ENCODE measurements around the gene SHC4. TPM values are rescaled to one million over a fixed set of nuclear protein-coding genes. Genes with fewer than 3 reads are reported as not detected.

Gene SHC4
- total and polyA plus RNA-seq, 9 of the 15 experiments (the other 6 are each of a cell fraction or from before 2014, with no cell fraction given) = 0.43 to 1.2 (median 0.67) TPM

DNA sequence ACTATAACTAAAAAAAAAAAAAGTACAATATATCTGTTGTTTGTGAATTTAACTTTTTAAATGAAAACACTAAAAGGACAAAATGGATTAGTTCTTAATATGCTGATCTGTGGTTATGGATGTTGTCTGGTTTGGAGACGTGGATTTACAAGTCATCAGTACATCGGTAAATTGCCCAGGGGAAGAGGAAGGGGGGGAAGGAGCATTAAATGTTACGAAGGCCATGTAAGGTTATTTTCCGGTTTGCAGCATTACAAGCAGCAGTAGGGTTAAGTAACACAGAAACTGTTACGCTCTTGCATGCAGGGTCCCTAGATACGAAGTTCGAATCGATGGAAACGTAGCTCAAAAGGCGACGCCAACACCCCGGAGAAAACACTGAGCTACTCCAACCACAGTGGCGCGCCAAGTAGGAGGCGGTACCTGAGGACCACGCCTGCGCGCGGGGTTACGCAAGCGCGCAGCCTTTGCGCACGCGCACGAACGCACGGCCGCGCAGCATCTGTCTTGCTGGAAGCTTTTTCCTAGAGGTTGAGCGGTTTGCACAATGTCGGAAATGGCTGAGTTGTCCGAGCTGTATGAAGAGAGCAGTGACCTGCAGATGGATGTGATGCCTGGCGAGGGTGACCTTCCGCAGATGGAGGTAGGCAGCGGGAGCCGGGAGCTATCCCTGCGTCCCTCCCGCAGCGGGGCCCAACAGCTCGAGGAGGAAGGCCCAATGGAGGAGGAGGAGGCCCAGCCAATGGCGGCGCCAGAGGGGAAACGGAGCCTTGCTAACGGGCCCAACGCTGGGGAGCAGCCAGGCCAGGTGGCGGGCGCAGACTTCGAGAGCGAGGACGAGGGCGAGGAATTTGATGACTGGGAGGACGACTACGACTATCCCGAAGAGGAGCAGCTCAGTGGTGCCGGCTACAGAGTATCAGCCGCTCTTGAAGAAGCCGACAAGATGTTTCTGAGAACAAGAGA lies 85.8 kb downstream of the SHC4 start, which contains the start of gene EID1 (continued):
- peak; percentile 74 for TF ChIP-seq JUND (IDR thresholded peaks at IDR 0.05; ENCODE audit: borderline replicate concordance, low read depth, low read length)
- TF ChIP-seq JUND (tag; IDR thresholded peaks at IDR 0.05; ENCODE audit: borderline replicate concordance, low read depth, low read length) = no peak; the same call in 2 of the 3 replicates
- TF ChIP-seq MAFF (IDR thresholded peaks at IDR 0.05; ENCODE audit: low read length) = no peak
- TF ChIP-seq KAT8 (IDR thresholded peaks at IDR 0.05; ENCODE audit: low read depth) = 0 out of 2 replicates have a peak, but pooled peaks have one; percentile 25
- TF ChIP-seq MEF2A (IDR thresholded peaks at IDR 0.05; ENCODE audit: control insufficient read depth, low read depth, low read length) = no peak
- 0 out of 2 replicates have a peak, but pooled peaks have one; percentile 17 for TF ChIP-seq ZBTB17 (CRISPR knock-in tag; IDR thresholded peaks at IDR 0.05)
- TF ChIP-seq HNRNPLL (IDR thresholded peaks at IDR 0.05; ENCODE audit: low read depth, low read length, poor library complexity, severe bottlenecking) = peak; percentile 90
- TF ChIP-seq MEIS2 (IDR thresholded peaks at IDR 0.05; ENCODE audit: partially characterized antibody) = peak; percentile 96
- TF ChIP-seq RUNX1 (IDR thresholded peaks at IDR 0.05; ENCODE audit: low read depth) = no peak
- TF ChIP-seq ZNF140 (CRISPR knock-in tag; IDR thresholded peaks at IDR 0.05) = no peak
- TF ChIP-seq, protein P1, sequence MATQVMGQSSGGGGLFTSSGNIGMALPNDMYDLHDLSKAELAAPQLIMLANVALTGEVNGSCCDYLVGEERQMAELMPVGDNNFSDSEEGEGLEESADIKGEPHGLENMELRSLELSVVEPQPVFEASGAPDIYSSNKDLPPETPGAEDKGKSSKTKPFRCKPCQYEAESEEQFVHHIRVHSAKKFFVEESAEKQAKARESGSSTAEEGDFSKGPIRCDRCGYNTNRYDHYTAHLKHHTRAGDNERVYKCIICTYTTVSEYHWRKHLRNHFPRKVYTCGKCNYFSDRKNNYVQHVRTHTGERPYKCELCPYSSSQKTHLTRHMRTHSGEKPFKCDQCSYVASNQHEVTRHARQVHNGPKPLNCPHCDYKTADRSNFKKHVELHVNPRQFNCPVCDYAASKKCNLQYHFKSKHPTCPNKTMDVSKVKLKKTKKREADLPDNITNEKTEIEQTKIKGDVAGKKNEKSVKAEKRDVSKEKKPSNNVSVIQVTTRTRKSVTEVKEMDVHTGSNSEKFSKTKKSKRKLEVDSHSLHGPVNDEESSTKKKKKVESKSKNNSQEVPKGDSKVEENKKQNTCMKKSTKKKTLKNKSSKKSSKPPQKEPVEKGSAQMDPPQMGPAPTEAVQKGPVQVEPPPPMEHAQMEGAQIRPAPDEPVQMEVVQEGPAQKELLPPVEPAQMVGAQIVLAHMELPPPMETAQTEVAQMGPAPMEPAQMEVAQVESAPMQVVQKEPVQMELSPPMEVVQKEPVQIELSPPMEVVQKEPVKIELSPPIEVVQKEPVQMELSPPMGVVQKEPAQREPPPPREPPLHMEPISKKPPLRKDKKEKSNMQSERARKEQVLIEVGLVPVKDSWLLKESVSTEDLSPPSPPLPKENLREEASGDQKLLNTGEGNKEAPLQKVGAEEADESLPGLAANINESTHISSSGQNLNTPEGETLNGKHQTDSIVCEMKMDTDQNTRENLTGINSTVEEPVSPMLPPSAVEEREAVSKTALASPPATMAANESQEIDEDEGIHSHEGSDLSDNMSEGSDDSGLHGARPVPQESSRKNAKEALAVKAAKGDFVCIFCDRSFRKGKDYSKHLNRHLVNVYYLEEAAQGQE (IDR thresholded peaks at IDR 0.05; ENCODE audit: borderline replicate concordance) = 0 out of 2 replicates have a peak, but pooled peaks have one; percentile 4
- TF ChIP-seq, protein P1 (CRISPR knock-in tag; IDR thresholded peaks at IDR 0.05; ENCODE audit: low read depth) = no peak
- TF ChIP-seq ESRRA (IDR thresholded peaks at IDR 0.05; ENCODE audit: borderline replicate concordance, low read depth) = peak; percentile 37; the same call in 1 of the 2 replicates
- TF ChIP-seq KDM5B (IDR thresholded peaks at IDR 0.05; ENCODE audit: insufficient replicate concordance, low read depth, low read length) = peak; percentile 90
- TF ChIP-seq, protein P2, sequence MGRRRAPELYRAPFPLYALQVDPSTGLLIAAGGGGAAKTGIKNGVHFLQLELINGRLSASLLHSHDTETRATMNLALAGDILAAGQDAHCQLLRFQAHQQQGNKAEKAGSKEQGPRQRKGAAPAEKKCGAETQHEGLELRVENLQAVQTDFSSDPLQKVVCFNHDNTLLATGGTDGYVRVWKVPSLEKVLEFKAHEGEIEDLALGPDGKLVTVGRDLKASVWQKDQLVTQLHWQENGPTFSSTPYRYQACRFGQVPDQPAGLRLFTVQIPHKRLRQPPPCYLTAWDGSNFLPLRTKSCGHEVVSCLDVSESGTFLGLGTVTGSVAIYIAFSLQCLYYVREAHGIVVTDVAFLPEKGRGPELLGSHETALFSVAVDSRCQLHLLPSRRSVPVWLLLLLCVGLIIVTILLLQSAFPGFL (CRISPR knock-in tag; IDR thresholded peaks at IDR 0.05) = no peak
- 0 out of 2 replicates have a peak, but pooled peaks have one; percentile 39 for TF ChIP-seq SMARCA5 (IDR thresholded peaks at IDR 0.05)
- TF ChIP-seq MTF1 (CRISPR knock-in tag; IDR thresholded peaks at IDR 0.05; ENCODE audit: borderline replicate concordance) = no peak

Measured in K562 (cell line).